Heart left ventricle (tissue), 16 donors: Measurements from ENCODE around the gene MAP4K4. TPM values are rescaled to one million over a fixed set of nuclear protein-coding genes. Genes with fewer than 3 reads are reported as not detected.
"Not testable (repeated sequence)": the region's sequence is repeated elsewhere in the genome, so short reads cannot be mapped to it uniquely, and the experiment has no call there.

Experiments
- ATAC-seq, 4 donors: fragments of 200-7000 bp; cut with Tn5 transposase; one replicate each; pipeline ENCODE4 v1.9.1; 2020 to 2022; ENCODE audit warnings: moderate library complexity in 4 of 4, mild to moderate bottlenecking in 3 of 4, moderate number of reproducible peaks in 1 of 4
- DNase-seq, 5 donors: peaks; one replicate each; pipeline ENCODE4 v3.0.0-alpha.2; 2020
- H3K27ac ChIP-seq, 12 donors: fragments of 200-600 bp; sonication (generic) in 4 of 12; one replicate each; pipeline versions ENCODE4 v1.5.0 to v1.8.0; 2016 to 2022; ENCODE audit warnings: mild to moderate bottlenecking in 2 of 12
- H3K27me3 ChIP-seq, 9 donors: fragments of 200-600 bp; sonication (generic) in 2 of 9; one replicate each; pipeline versions ENCODE4 v1.5.1 to v1.8.0; 2016 to 2022; ENCODE audit warnings: mild to moderate bottlenecking in 3 of 9
- H3K36me3 ChIP-seq, 9 donors: fragments of 200-600 bp; sonication (generic) in 2 of 9; one replicate each; pipeline versions ENCODE4 v1.5.0 to v1.8.0; 2018 to 2022; ENCODE audit warnings: mild to moderate bottlenecking in 2 of 9
- H3K4me1 ChIP-seq, 12 donors: fragments of 200-600 bp; sonication (generic) in 4 of 12; one replicate each; pipeline versions ENCODE4 v1.5.0 to v1.8.0; 2016 to 2022; ENCODE audit warnings: mild to moderate bottlenecking in 3 of 12
- H3K4me3 ChIP-seq, 12 donors: fragments of 200-600 bp; sonication (generic) in 4 of 12; one replicate each; pipeline versions ENCODE4 v1.5.0 to v1.8.0; 2017 to 2022; ENCODE audit warnings: mild to moderate bottlenecking in 9 of 12, moderate library complexity in 4 of 12
- H3K9me3 ChIP-seq, 12 donors: fragments of 200-600 bp; sonication (generic) in 4 of 12; one replicate each; pipeline versions ENCODE4 v1.5.0 to v1.8.0; 2016 to 2022; ENCODE audit warnings: mild to moderate bottlenecking in 1 of 12
- CTCF ChIP-seq, 12 donors: fragments of 200-600 bp; sonication (generic) in 4 of 12; IDR thresholded peaks; one replicate each; pipeline versions ENCODE4 v1.5.0 to v1.8.0; 2018 to 2022; ENCODE audit warnings: antibody characterized with exemption in 12 of 12, mild to moderate bottlenecking in 5 of 12
- POLR2A ChIP-seq, 2 donors: fragments of 450-650 bp; IDR thresholded peaks; one replicate each; pipeline ENCODE4 v1.6.1; 2017; ENCODE audit warnings: antibody characterized with exemption in 2 of 2, mild to moderate bottlenecking in 2 of 2, moderate library complexity in 2 of 2
- WGBS, 4 donors: extraction: QIAGEN DNeasy Blood & Tissue Kit in 2 of 4; methylation state at CpG; one replicate each; pipeline versions ENCODE4 v1.1.5 to v1.1.7; 2013 to 2018; 5-methylcytosine and 5-hydroxymethylcytosine counted together
- intact Hi-C, 10 donors: fragments of 100-400 bp; cut with DNase I; formaldehyde crosslinking; loops; one replicate each; pipeline versions ENCODE4 v1.11.1 to v1.14.2; 2022
- polyA plus RNA-seq, 2 donors: library from polyadenylated mRNA; stranded (reverse); fragments of 200-250 nt; gene quantifications; one replicate each; pipeline ENCODE4 v1.2.3, GENCODE V29; 2013
- total RNA-seq, 9 donors: library from RNA; depleted of rRNA in 2 of 9; stranded (reverse); fragments of >200 nt in 2 of 9; fragmentation: NEBNext Ultra II Directional in 3 of 9; extraction: Animal tissue kit (Norgen Biotek cat#: 25700) in 3 of 9; gene quantifications; one replicate each; pipeline versions ENCODE4 v1.1.0 to v1.2.4, GENCODE V29; 2016 to 2023
- donor health status: ischemic (EF 13 %, LVEDD 7.1; RV severe dilation, severe dysfunction).
- donor health status: healthy with polysubstance abuse.
- donor health status: DM: no; HTN: yes; CAD: no.
- donor health status: DM: no; HTN: no; CAD: no.
- donor health status: ischemic (EF 25% LVEDD 6.9; RV normal size, moderate dysfunction).
- donor health status: ischemic (EF 25% LVEDD 5.7; RV mildly dilated, moderate dysfunction).
- donor health status: healthy.
- donor health status: DM: yes; HTN: yes; CAD: no.
- donor health status: ischemic (EF 35%, LVEDD 5.7; RV mildly dilated, moderate dysfunction).
- donor health status: nonischemic (EF 11% LVEDD 7.7; RV severe dilation, severe dysfunction).
- donor health status: DM: yes; HTN: yes; CAD: no.
- donor health status: PGD.
- donor health status: ischemic (EF 29% LVEDD 5.4; RV normal size, mild dysfunction).
- donor health status: nonischemic (EF 23%, LVEDD 6.1; RV moderate dilation, normal function).

Gene MAP4K4
- total and polyA plus RNA-seq, 11 donors: 52.7 to 192 (median 114) TPM

DNA sequence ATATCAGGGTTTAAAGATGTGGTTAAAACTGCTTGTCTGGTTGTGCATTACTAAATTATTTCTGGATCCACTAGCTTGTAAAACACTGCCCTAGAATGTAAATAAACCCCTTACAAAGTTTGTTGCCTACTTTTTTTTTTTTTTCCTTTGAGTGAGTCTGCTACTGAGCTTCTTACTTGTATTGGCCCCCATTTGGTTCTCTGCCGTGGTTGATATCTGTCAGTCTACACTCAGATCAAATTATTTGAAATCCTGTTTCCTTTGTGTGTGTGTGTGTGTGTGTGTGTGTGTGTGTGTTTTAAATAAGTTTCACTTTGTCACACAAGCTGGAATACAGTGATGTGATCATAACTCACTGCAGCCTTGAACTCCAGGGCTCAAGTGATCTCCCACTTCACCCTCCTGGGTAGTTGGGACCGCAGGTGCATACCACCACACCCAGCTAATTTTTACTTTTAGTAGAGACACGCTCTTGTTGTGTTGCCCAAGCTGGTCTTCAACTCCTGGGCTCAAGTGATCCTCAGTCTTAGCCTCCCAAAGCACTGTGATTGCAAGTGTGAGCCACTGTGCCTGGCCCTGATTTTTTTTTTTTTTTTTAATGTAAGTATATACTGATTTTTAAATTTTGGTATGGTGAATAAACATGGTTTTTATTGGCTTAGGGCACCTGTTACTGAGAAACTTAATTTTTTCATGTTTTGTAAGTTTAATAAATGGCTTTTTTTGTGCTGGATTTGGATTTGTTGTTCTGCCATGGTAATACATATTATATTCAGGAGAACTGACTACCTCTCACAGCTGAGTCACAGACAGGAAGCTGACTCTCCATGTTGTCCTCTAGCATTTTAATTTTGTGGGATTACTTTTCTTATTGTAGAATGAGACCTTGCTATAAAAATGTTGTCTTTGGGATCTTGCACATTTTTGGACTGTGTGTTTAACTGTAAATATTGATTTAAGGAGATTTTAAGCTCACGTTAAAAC is 48.5 kb downstream of the MAP4K4 start:
- Histone ChIP-seq H3K27me3 (no peaks in the 10 kb centered on the region), H3K9me3 (no peaks in the 10 kb centered on the region), H3K27ac (peak overlapping the region in 3 of 12 donors; percentile 12 to 40 (median 32)), H3K36me3 (peaks cover 0 to 4% (median 0%) of the 10 kb centered on the region in 9 donors), H3K4me1 (peaks cover 20 to 77% (median 66%) of the 10 kb centered on the region in 12 donors), H3K4me3 (no peak overlapping the region)
- TF ChIP-seq CTCF (IDR thresholded peaks at IDR 0.05) (no peak), POLR2A (IDR thresholded peaks at IDR 0.05) (no peak)
- intact Hi-C loops: no loop called here
- peak in 2 of 4 donors; percentile 43 to 60 for ATAC-seq
- 69 to 85% (median 71%) methylated on average over 4 of the region's 4 CpGs for WGBS, 4 donors
- DNase-seq: no peak

GRCh38 chr2:101748000-101748399 is 50.5 kb downstream of the MAP4K4 start:
- Histone ChIP-seq H3K36me3 (peaks cover 0 to 4% (median 0%) of the 10 kb centered on the region in 9 donors), H3K4me1 (peaks cover 21 to 79% (median 69%) of the 10 kb centered on the region in 12 donors), H3K27me3 (no peaks in the 10 kb centered on the region), H3K27ac (no peak overlapping the region), H3K4me3 (no peak overlapping the region), H3K9me3 (no peaks in the 10 kb centered on the region)
- no peak for ATAC-seq
- 2 to 12% (median 7%) methylated on average over 1 of the region's 1 CpG for WGBS, 4 donors
- no peak for DNase-seq
- TF ChIP-seq CTCF (IDR thresholded peaks at IDR 0.05): no peak
- no peak for TF ChIP-seq POLR2A (IDR thresholded peaks at IDR 0.05)
- intact Hi-C loops: no loop called here

- H3K4me1 ChIP-seq: peaks cover 24 to 79% (median 69%) of the 10 kb centered on the region in 12 donors
- H3K27me3 ChIP-seq, H3K27ac ChIP-seq, H3K9me3 ChIP-seq, DNase-seq, ATAC-seq, intact Hi-C loops, H3K4me3 ChIP-seq, H3K36me3 ChIP-seq: not testable (repeated sequence)
- 76 to 87% (median 86%) methylated on average over 4 of the region's 4 CpGs for WGBS, 4 donors
These were observed 51.0 kb downstream of the MAP4K4 start for GRCh38 chr2:101748462-101748861.

DNA sequence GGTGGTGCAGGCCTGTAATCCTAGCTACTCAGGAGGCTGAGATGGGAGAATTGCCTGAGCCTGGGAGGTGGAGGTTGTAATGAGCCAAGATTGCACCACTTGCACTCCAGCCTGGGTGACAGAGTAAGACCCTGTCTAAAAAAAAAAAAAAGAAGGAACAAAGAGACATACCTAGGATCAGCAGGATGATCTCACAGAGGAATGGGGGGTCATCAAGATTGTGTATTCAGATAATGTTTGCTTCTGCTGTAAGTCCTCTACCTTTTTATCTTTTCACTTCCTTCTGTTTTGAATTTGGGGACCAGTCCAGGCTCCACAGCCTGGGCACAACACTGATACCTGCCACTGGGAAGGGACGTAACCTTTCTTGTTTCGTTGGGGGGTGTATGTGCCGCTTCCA is 53.2 kb downstream of the MAP4K4 start:
- WGBS, 4 donors: 85 to 91% (median 89%) methylated on average over 3 of the region's 3 CpGs
- DNase-seq (no peak), ATAC-seq (no peak)
- Histone ChIP-seq H3K27ac (no peak overlapping the region), H3K27me3 (no peaks in the 10 kb centered on the region), H3K4me3 (no peak overlapping the region), H3K36me3 (no peaks in the 10 kb centered on the region), H3K9me3 (no peaks in the 10 kb centered on the region), H3K4me1 (peaks cover 24 to 81% (median 76%) of the 10 kb centered on the region in 12 donors)
- intact Hi-C loops: loop anchor here in 3 of 10 donors (5.0 to 10.0 kb wide), 3 partner anchors 43 to 53 kb away; partner anchors contain the start of gene MAP4K4 (in 1 of the 3)
- TF ChIP-seq POLR2A (IDR thresholded peaks at IDR 0.05): no peak
- no peak for TF ChIP-seq CTCF (IDR thresholded peaks at IDR 0.05)
